B cell (primary cell): ENCODE results near the gene TEX51. TPM values are rescaled to one million over a fixed set of nuclear protein-coding genes. Genes with fewer than 3 reads are reported as not detected.

Experiments used
- ATAC-seq: fragments of 200-7000 bp; cut with Tn5 transposase; one replicate; pipeline ENCODE4 v1.10.0; 2021; ENCODE audit warnings: low read depth, mild to moderate bottlenecking, moderate number of reproducible peaks, moderate library complexity
- CTCF ChIA-PET: fragments of 350-600 bp; sonication (Branson Sonifier 250); formaldehyde crosslinking; loops from one replicate; lab custom pipeline; 2021; ENCODE audit warnings: antibody characterized with exemption, inconsistent platforms; lab: Charles Lee
- POLR2A ChIA-PET: fragments of 350-600 bp; sonication (Branson Sonifier 250); formaldehyde crosslinking; loops from one replicate; lab custom pipeline; 2021; ENCODE audit warnings: antibody characterized with exemption; lab: Charles Lee
- DNase-seq: peaks from one replicate; pipeline ENCODE4 v3.0.0; 2013
- H2AFZ ChIP-seq: 2 replicates; pipeline ENCODE4 v1.6.1; 2012; ENCODE audit warnings: mild to moderate bottlenecking, low read depth, low read length; ENCODE audit not compliant: insufficient read depth, poor library complexity, severe bottlenecking
- H3K27ac ChIP-seq, 2 donors: 1 replicate in 1 of 2; 2 replicates in 1 of 2; pipeline ENCODE4 v1.5.1; 2012 to 2013; ENCODE audit warnings: low read length in 2 of 2, mild to moderate bottlenecking in 2 of 2, moderate library complexity in 1 of 2
- H3K27me3 ChIP-seq, 4 experiments: fragments of 200-600 bp in 1 of 4; sonication (generic) in 1 of 4; replicated peaks in 1 of 4; 1 replicate in 2 of 4; 2 replicates in 2 of 4; pipeline versions ENCODE4 v1.6.1 to v1.7.0; 2013 to 2016; ENCODE audit warnings: low read length in 3 of 4, mild to moderate bottlenecking in 2 of 4, mixed read lengths in 1 of 4, moderate library complexity in 1 of 4; ENCODE audit not compliant: insufficient read depth in 4 of 4, control insufficient read depth in 3 of 4; ENCODE audit errors: control extremely low read depth in 1 of 4
- H3K36me3 ChIP-seq, 2 experiments: replicated peaks in 1 of 2; 1 replicate in 1 of 2; 2 replicates in 1 of 2; pipeline versions ENCODE4 v1.6.1 to v1.7.1; 2013; ENCODE audit warnings: low read length in 1 of 2; ENCODE audit not compliant: insufficient read depth in 2 of 2, control insufficient read depth in 1 of 2; ENCODE audit errors: control extremely low read depth in 1 of 2, extremely low read depth in 1 of 2
- H3K4me1 ChIP-seq, 2 donors: fragments of 200-600 bp in 1 of 2; sonication (generic) in 1 of 2; 1 replicate in 1 of 2; 2 replicates in 1 of 2; pipeline versions ENCODE4 v1.5.1 to v1.6.1; 2013 to 2017; ENCODE audit warnings: low read length in 2 of 2; ENCODE audit not compliant: control insufficient read depth in 2 of 2, insufficient read depth in 2 of 2
- H3K4me2 ChIP-seq: replicated peaks from 2 replicates; pipeline ENCODE3; 2012; ENCODE audit warnings: mild to moderate bottlenecking, low read depth, low read length; ENCODE audit not compliant: poor library complexity, severe bottlenecking
- H3K4me3 ChIP-seq, 5 experiments: fragments of 200-600 bp in 1 of 5; sonication (generic) in 1 of 5; 1 replicate in 3 of 5; 2 replicates in 2 of 5; pipeline versions ENCODE4 v1.5.1 to v1.7.0; 2011 to 2016; ENCODE audit warnings: low read length in 4 of 5, mild to moderate bottlenecking in 4 of 5, low read depth in 2 of 5, control low read depth in 1 of 5, moderate library complexity in 1 of 5; ENCODE audit not compliant: insufficient read depth in 1 of 5; ENCODE audit errors: control extremely low read depth in 1 of 5, extremely low read depth in 1 of 5
- H3K79me2 ChIP-seq: fragments of 200-600 bp; sonication (generic); one replicate; pipeline ENCODE4 v1.6.0; 2016; ENCODE audit warnings: low read length; ENCODE audit not compliant: control insufficient read depth, insufficient read depth
- H3K9ac ChIP-seq: fragments of 200-600 bp; sonication (generic); 2 replicates; pipeline ENCODE4 v1.6.1; 2017; ENCODE audit warnings: mild to moderate bottlenecking, low read length, moderate library complexity
- H3K9me3 ChIP-seq, 3 donors: one replicate each; pipeline versions ENCODE4 v1.6.1 to v1.7.1; 2013; ENCODE audit warnings: low read length in 2 of 3; ENCODE audit not compliant: control insufficient read depth in 2 of 3, insufficient read depth in 1 of 3; ENCODE audit errors: control extremely low read depth in 1 of 3
- H4K20me1 ChIP-seq: 2 replicates; pipeline ENCODE4 v1.6.0; 2012; ENCODE audit warnings: mild to moderate bottlenecking, low read length; ENCODE audit not compliant: insufficient read depth, control insufficient read depth, poor library complexity, severe bottlenecking
- H3K27ac Mint-ChIP-seq: one replicate; pipeline ENCODE4 v1.8.0; 2021; ENCODE audit warnings: mixed read lengths
- H3K27me3 Mint-ChIP-seq: one replicate; pipeline ENCODE4 v1.8.0; 2021; ENCODE audit warnings: mixed read lengths
- H3K4me1 Mint-ChIP-seq: one replicate; pipeline ENCODE4 v1.8.0; 2021; ENCODE audit warnings: mixed read lengths
- H3K4me3 Mint-ChIP-seq: one replicate; pipeline ENCODE4 v1.8.0; 2021; ENCODE audit warnings: mixed read lengths
- H3K9me3 Mint-ChIP-seq: one replicate; pipeline ENCODE4 v1.8.0; 2022; ENCODE audit warnings: mixed read lengths; ENCODE audit not compliant: insufficient read depth
- EZH2 ChIP-seq: IDR thresholded peaks from 2 replicates; pipeline ENCODE4 v1.6.1; 2012; ENCODE audit warnings: borderline replicate concordance, low read depth, mild to moderate bottlenecking, moderate library complexity, low read length; ENCODE audit not compliant: insufficient read depth, poor library complexity, severe bottlenecking
- WGBS: methylation state at CpG from one replicate; pipeline ENCODE4 v1.1.5; 2013; ENCODE audit warnings: missing lambda C conversion rate; ENCODE audit not compliant: insufficient coverage; 5-methylcytosine and 5-hydroxymethylcytosine counted together
- intact Hi-C: fragments of 100-400 bp; cut with micrococcal nuclease; formaldehyde crosslinking; loops from one replicate; pipeline ENCODE4 v1.10.0; 2022
- polyA plus RNA-seq: library from polyadenylated mRNA; depleted of rRNA; stranded (reverse); fragments of >200 nt; gene quantifications from 2 replicates; pipeline ENCODE4 v1.2.3, GENCODE V29; 2012
- total RNA-seq, 2 donors: library from RNA; stranded (reverse); fragments of 120-200 nt in 1 of 2; gene quantifications; 1 replicate in 1 of 2; 2 replicates in 1 of 2; pipeline versions ENCODE4 v1.2.3 to v1.2.4, GENCODE V29; 2013 to 2022
- TF ChIP-seq, protein P1 (sequence below): fragments of 200-600 bp; IDR thresholded peaks from one replicate; pipeline ENCODE4 v1.8.0; 2022; ENCODE audit warnings: antibody characterized with exemption, mild to moderate bottlenecking

Gene TEX51
- total and polyA plus RNA-seq, 2 donors (not counting 1 experiment from before 2014, with no cell fraction given), result not detected

DNA sequence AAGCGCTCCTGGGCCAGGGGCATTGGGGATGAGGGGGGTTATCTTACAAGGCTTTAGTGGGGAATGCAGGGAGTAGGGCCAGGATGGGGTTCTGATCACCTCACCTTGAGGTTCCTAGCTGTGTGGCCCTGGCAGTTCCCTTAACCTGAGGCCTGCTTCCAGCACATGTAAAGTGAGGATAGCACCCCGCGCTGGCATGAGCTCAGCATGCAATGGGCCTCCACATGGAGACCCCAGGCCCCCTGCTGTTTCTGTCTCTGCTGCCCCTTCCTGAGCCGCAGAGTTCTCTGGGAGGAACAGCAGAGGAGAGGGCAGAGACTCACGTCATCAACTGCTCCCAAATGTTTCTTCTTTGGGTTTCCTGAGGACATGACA lies 8.6 kb upstream of the TEX51 start:
- 92% methylated on average over 4 of the region's 5 CpGs for WGBS
- ChIA-PET POLR2A (no interaction called here), CTCF (no interaction called here)
- Histone ChIP-seq H3K4me3 (no peak overlapping the region), H4K20me1 (no peaks in the 10 kb centered on the region), H3K9me3 (peaks cover 0 to 3% (median 0%) of the 10 kb centered on the region in 3 donors), H2AFZ (no peak overlapping the region), H3K79me2 (no peaks in the 10 kb centered on the region), H3K36me3 (no peaks in the 10 kb centered on the region), H3K27me3 (peaks cover 0 to 21% (median 0%) of the 10 kb centered on the region in 4 experiments), H3K4me2 (no peak overlapping the region), H3K4me1 (peaks cover 3 to 8% of the 10 kb centered on the region in 2 donors), H3K9ac (no peak overlapping the region), H3K27ac (no peak overlapping the region)
- ATAC-seq (no peak), DNase-seq (no peak)
- peaks cover 10% of the 10 kb centered on the region for H3K27me3 Mint-ChIP-seq
- TF ChIP-seq, protein P1, sequence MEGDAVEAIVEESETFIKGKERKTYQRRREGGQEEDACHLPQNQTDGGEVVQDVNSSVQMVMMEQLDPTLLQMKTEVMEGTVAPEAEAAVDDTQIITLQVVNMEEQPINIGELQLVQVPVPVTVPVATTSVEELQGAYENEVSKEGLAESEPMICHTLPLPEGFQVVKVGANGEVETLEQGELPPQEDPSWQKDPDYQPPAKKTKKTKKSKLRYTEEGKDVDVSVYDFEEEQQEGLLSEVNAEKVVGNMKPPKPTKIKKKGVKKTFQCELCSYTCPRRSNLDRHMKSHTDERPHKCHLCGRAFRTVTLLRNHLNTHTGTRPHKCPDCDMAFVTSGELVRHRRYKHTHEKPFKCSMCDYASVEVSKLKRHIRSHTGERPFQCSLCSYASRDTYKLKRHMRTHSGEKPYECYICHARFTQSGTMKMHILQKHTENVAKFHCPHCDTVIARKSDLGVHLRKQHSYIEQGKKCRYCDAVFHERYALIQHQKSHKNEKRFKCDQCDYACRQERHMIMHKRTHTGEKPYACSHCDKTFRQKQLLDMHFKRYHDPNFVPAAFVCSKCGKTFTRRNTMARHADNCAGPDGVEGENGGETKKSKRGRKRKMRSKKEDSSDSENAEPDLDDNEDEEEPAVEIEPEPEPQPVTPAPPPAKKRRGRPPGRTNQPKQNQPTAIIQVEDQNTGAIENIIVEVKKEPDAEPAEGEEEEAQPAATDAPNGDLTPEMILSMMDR, result no peak
- TF ChIP-seq EZH2, result no peak
- intact Hi-C loops, result no loop called here
- H3K27ac Mint-ChIP-seq, result no peak overlapping the region
- H3K9me3 Mint-ChIP-seq, result no peaks in the 10 kb centered on the region
- peaks cover 5% of the 10 kb centered on the region for H3K4me1 Mint-ChIP-seq
- no peak overlapping the region for H3K4me3 Mint-ChIP-seq

DNA sequence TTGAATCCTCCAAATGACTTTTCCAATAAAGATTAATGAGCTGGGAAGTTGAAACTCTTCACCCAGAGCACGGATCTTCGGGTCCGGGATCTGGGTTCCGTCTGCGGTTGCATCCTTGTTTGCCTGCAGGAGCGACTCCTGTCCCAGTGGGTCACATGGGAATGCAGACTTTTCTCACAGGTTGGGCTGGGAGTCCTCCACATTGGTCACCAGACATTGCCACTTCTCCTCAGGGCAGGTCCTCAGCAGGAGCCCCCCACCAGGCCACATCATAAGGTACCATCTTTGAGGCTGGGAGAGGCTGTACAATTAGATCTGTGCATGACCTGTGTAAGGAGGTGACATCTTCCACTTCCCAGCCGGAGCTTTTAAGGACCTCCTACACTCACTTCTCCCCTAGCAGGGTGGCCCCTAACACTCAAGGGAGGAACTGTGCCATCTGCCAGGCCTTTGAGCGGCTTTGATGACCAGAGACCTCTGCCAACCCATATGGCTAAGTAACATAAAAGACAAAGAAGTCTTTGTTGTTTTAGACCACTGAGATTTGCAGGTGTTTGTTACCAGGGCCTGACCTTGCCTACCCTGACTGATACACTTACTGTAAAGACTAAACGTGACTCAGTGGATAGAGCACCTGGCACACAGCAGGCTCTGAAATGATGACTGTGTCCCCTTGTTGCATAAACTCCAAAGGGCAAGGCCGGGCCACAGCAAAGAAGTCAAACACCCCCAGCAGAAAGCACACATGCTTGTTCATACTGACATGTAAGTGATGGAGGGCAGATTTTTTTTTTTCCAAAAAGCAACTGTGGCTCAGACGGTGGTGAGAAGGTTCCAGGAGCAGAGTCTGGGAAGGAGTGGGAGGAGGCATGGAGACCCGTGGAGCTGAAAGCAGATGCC lies 7.9 kb upstream of the TEX51 start:
- CTCF ChIA-PET, result no interaction called here
- no peak overlapping the region for H3K4me2 ChIP-seq

More for the DNA sequence above, 7.9 kb upstream of the TEX51 start:
- no peaks in the 10 kb centered on the region for H3K36me3 ChIP-seq
- intact Hi-C loops, result no loop called here
- H2AFZ ChIP-seq, result no peak overlapping the region
- DNase-seq (no peak), ATAC-seq (no peak)
- no peaks in the 10 kb centered on the region for H4K20me1 ChIP-seq
- H3K27me3 ChIP-seq, result peaks cover 0 to 17% (median 0%) of the 10 kb centered on the region in 4 experiments
- peaks cover 5% of the 10 kb centered on the region for H3K4me1 Mint-ChIP-seq
- no peak overlapping the region for H3K27ac Mint-ChIP-seq
- no peak overlapping the region for H3K4me3 Mint-ChIP-seq
- H3K9me3 ChIP-seq, result no peaks in the 10 kb centered on the region
- POLR2A ChIA-PET, result no interaction called here
- H3K27ac ChIP-seq, result no peak overlapping the region
- H3K4me1 ChIP-seq, result peaks cover 3 to 8% of the 10 kb centered on the region in 2 donors
- no peaks in the 10 kb centered on the region for H3K9me3 Mint-ChIP-seq
- no peak for TF ChIP-seq EZH2
- TF ChIP-seq, protein P1, result no peak
- no peaks in the 10 kb centered on the region for H3K79me2 ChIP-seq
- H3K27me3 Mint-ChIP-seq, result peaks cover 10% of the 10 kb centered on the region
- H3K4me3 ChIP-seq, result no peak overlapping the region
- H3K9ac ChIP-seq, result no peak overlapping the region
- 81% methylated on average over 7 of the region's 12 CpGs for WGBS
